Globus pallidus (tissue), 1 donor: ENCODE results near the gene SERPINA3.

Experiments
- DNase-seq: peaks from one replicate; pipeline ENCODE4 v3.0.0-alpha.2; 2015; ENCODE audit warnings: low spot score

Gene SERPINA3

GRCh38 chr14:94655169-94655710, 43.0 kb downstream of the SERPINA3 start:
- DNase-seq = no peak

- no peak for DNase-seq
Measured at GRCh38 chr14:94656043-94656442, 43.9 kb downstream of the SERPINA3 start.

GRCh38 chr14:94659256-94659655, 47.1 kb downstream of the SERPINA3 start:
- no peak for DNase-seq

GRCh38 chr14:94659901-94660300, 47.7 kb downstream of the SERPINA3 start:
- no peak for DNase-seq

- DNase-seq = no peak
Measured at GRCh38 chr14:94660306-94660946, 48.2 kb downstream of the SERPINA3 start.

- DNase-seq = no peak
Measured at GRCh38 chr14:94663538-94663937, 51.3 kb downstream of the SERPINA3 start.

- DNase-seq = no peak
Measured at GRCh38 chr14:94663965-94664704, 51.9 kb downstream of the SERPINA3 start.

GRCh38 chr14:94665121-94665520, 52.9 kb downstream of the SERPINA3 start:
- no peak for DNase-seq

- DNase-seq = no peak
Measured at GRCh38 chr14:94665544-94665943, 53.4 kb downstream of the SERPINA3 start.

- no peak for DNase-seq
Measured at GRCh38 chr14:94670692-94671285, 58.6 kb downstream of the SERPINA3 start.

GRCh38 chr14:94671870-94672444, 59.8 kb downstream of the SERPINA3 start:
- no peak for DNase-seq

GRCh38 chr14:94673071-94673470, 60.9 kb downstream of the SERPINA3 start:
- DNase-seq = no peak
